ENCODE results near the gene DQX1.

DQX1 gene

GRCh38 chr2:74525717-74526648, at the start of gene DQX1:
Gene DQX1 (minus strand): TSS chr2:74526231. CDS start chr2:74525729, 502 bp downstream.
- TF ChIP-seq CTCF (conservative IDR thresholded peaks at IDR 0.05): no peak
- H3K27ac ChIP-seq: no peak within 1 kb of the TSS

GRCh38 chr2:74575320-74575719, 49.3 kb upstream of the DQX1 start:
- TF ChIP-seq CTCF (conservative IDR thresholded peaks at IDR 0.05): no peak
- H3K27ac ChIP-seq: no peak overlapping the region

GRCh38 chr2:74573747-74574562, 47.9 kb upstream of the DQX1 start:
- TF ChIP-seq CTCF (conservative IDR thresholded peaks at IDR 0.05): no peak
- no peak overlapping the region for H3K27ac ChIP-seq

GRCh38 chr2:74572178-74572925, 46.3 kb upstream of the DQX1 start:
- no peak for TF ChIP-seq CTCF (conservative IDR thresholded peaks at IDR 0.05)
- H3K27ac ChIP-seq: no peak overlapping the region

- H3K27ac ChIP-seq: no peak overlapping the region
- TF ChIP-seq CTCF (conservative IDR thresholded peaks at IDR 0.05): no peak
Measured at GRCh38 chr2:74571058-74571457, 45.0 kb upstream of the DQX1 start.

GRCh38 chr2:74569686-74570085, 43.7 kb upstream of the DQX1 start:
- no peak for TF ChIP-seq CTCF (conservative IDR thresholded peaks at IDR 0.05)
- H3K27ac ChIP-seq: no peak overlapping the region
